Embryonic facial prominence (tissue), 1 donor: ENCODE data around the gene TRIM41.
A peak's percentile ranks its signal among the peaks of the same experiment; 100 is the strongest.
"Not testable (repeated sequence)": the region's sequence is repeated elsewhere in the genome, so short reads cannot be mapped to it uniquely, and the experiment has no call there.

Experiments
- DNase-seq: peaks from one replicate; pipeline ENCODE4 v3.0.0-alpha.2; 2016; ENCODE audit errors: extremely low spot score

The TRIM41 gene

GRCh38 chr5:181210148-181210547 is 12.9 kb upstream of the TRIM41 start:
- DNase-seq: not testable (repeated sequence)

GRCh38 chr5:181210698-181211097 is 12.4 kb upstream of the TRIM41 start:
- DNase-seq: not testable (repeated sequence)

GRCh38 chr5:181211208-181211607 is 11.9 kb upstream of the TRIM41 start:
- no peak for DNase-seq

- no peak for DNase-seq
Measured at GRCh38 chr5:181212080-181212479, 11.0 kb upstream of the TRIM41 start.

GRCh38 chr5:181212934-181213333 is 10.1 kb upstream of the TRIM41 start:
- DNase-seq: no peak

GRCh38 chr5:181214249-181214648 is 8.8 kb upstream of the TRIM41 start:
- DNase-seq: not testable (repeated sequence)

- no peak for DNase-seq
Measured at GRCh38 chr5:181215997-181216989, 6.8 kb upstream of the TRIM41 start.

GRCh38 chr5:181217111-181217802 is 5.8 kb upstream of the TRIM41 start:
- no peak for DNase-seq

GRCh38 chr5:181217803-181218062 is 5.3 kb upstream of the TRIM41 start:
- DNase-seq: no peak

- DNase-seq: no peak
Measured at GRCh38 chr5:181218795-181219124, 4.3 kb upstream of the TRIM41 start.

GRCh38 chr5:181219262-181220177 is 3.6 kb upstream of the TRIM41 start:
- DNase-seq: no peak

GRCh38 chr5:181220178-181220515 is 2.9 kb upstream of the TRIM41 start:
- DNase-seq: no peak

GRCh38 chr5:181221105-181221791 is 1.8 kb upstream of the TRIM41 start:
- DNase-seq: no peak

- peak; percentile 80 for DNase-seq
Measured at GRCh38 chr5:181221792-181222629, 1.1 kb upstream of the TRIM41 start.

GRCh38 chr5:181222630-181223057 is 437 bp upstream of the TRIM41 start:
- no peak for DNase-seq

- DNase-seq: no peak
Measured at GRCh38 chr5:181223729-181224389, 778 bp downstream of the TRIM41 start.

- no peak for DNase-seq
Measured at GRCh38 chr5:181224390-181225229, 1.5 kb downstream of the TRIM41 start.

- no peak for DNase-seq
Measured at GRCh38 chr5:181229996-181230395, 6.9 kb downstream of the TRIM41 start.

- no peak for DNase-seq
Measured at GRCh38 chr5:181230551-181230950, 7.5 kb downstream of the TRIM41 start.
